Tibial nerve (tissue), 4 donors: ENCODE results near the gene CYP26C1. TPM values are rescaled to one million over a fixed set of nuclear protein-coding genes. Genes with fewer than 3 reads are reported as not detected.

Experiments
- DNase-seq, 2 donors: peaks; one replicate each; pipeline ENCODE4 v3.0.0-alpha.2; 2019; ENCODE audit warnings: low spot score in 2 of 2
- H3K27ac ChIP-seq, 4 donors: fragments of 200-600 bp; sonication (generic) in 3 of 4; one replicate each; pipeline ENCODE4 v1.5.1; 2017 to 2019; ENCODE audit warnings: mild to moderate bottlenecking in 1 of 4
- H3K27me3 ChIP-seq, 2 donors: fragments of 200-600 bp; sonication (generic) in 1 of 2; one replicate each; pipeline versions ENCODE4 v1.5.1 to v1.6.0; 2017 to 2019
- H3K36me3 ChIP-seq, 3 donors: fragments of 200-600 bp; sonication (generic); one replicate each; pipeline ENCODE4 v1.5.1; 2018 to 2019
- H3K4me1 ChIP-seq, 4 donors: fragments of 200-600 bp; sonication (generic) in 3 of 4; one replicate each; pipeline ENCODE4 v1.5.1; 2017 to 2019
- H3K4me3 ChIP-seq, 4 donors: fragments of 200-600 bp; sonication (generic) in 3 of 4; one replicate each; pipeline ENCODE4 v1.5.1; 2017 to 2019; ENCODE audit warnings: mild to moderate bottlenecking in 1 of 4, moderate library complexity in 1 of 4
- H3K9me3 ChIP-seq, 4 donors: fragments of 200-600 bp; sonication (generic) in 3 of 4; one replicate each; pipeline ENCODE4 v1.5.1; 2017 to 2019
- CTCF ChIP-seq, 5 experiments: fragments of 200-600 bp in 3 of 5; fragments of 450-650 bp in 2 of 5; sonication (generic) in 3 of 5; IDR thresholded peaks; one replicate each; pipeline ENCODE4 v1.5.1; 2016 to 2019; ENCODE audit warnings: antibody characterized with exemption in 5 of 5, mild to moderate bottlenecking in 3 of 5, moderate library complexity in 2 of 5
- EP300 ChIP-seq, 2 donors: sonication (generic); formaldehyde crosslinking; IDR thresholded peaks; one replicate each; pipeline ENCODE4 v1.6.1; 2017; ENCODE audit warnings: antibody characterized with exemption in 2 of 2, mild to moderate bottlenecking in 1 of 2
- POLR2A ChIP-seq, 2 donors: fragments of 450-650 bp; IDR thresholded peaks; one replicate each; pipeline ENCODE4 v1.6.1; 2017; ENCODE audit warnings: antibody characterized with exemption in 2 of 2, mild to moderate bottlenecking in 2 of 2, moderate library complexity in 2 of 2
- WGBS, 2 donors: methylation state at CpG; one replicate each; pipeline ENCODE4 v1.1.5; 2018; 5-methylcytosine and 5-hydroxymethylcytosine counted together
- total RNA-seq, 4 donors: library from RNA; depleted of rRNA; stranded (reverse); fragments of >200 nt; gene quantifications; one replicate each; pipeline ENCODE4 v1.1.0, GENCODE V29; 2016

The CYP26C1 gene
- total RNA-seq, 4 donors from 2014 or later, result 0.20 to 2.2 TPM; not detected in 2

DNA sequence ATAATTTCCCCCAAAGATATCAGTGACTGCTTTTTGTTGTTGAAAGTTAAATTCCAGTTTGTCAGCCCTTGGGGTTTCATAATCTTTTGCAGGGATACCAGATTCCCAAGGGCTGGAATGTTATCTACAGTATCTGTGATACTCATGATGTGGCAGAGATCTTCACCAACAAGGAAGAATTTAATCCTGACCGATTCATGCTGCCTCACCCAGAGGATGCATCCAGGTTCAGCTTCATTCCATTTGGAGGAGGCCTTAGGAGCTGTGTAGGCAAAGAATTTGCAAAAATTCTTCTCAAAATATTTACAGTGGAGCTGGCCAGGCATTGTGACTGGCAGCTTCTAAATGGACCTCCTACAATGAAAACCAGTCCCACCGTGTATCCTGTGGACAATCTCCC lies 16.3 kb downstream of the CYP26C1 start:
- Histone ChIP-seq H3K27me3 (peaks cover 0 to 44% of the 10 kb centered on the region in 2 donors), H3K4me1 (peaks cover 0 to 35% (median 32%) of the 10 kb centered on the region in 4 donors), H3K36me3 (no peaks in the 10 kb centered on the region), H3K27ac (no peak overlapping the region), H3K9me3 (no peaks in the 10 kb centered on the region), H3K4me3 (no peak overlapping the region)
- WGBS, 2 donors, result 66 to 68% methylated on average over 2 of the region's 2 CpGs
- DNase-seq, result no peak
- TF ChIP-seq EP300 (IDR thresholded peaks at IDR 0.05), result no peak
- TF ChIP-seq CTCF (IDR thresholded peaks at IDR 0.05), result no peak
- TF ChIP-seq POLR2A (IDR thresholded peaks at IDR 0.05), result no peak

DNA sequence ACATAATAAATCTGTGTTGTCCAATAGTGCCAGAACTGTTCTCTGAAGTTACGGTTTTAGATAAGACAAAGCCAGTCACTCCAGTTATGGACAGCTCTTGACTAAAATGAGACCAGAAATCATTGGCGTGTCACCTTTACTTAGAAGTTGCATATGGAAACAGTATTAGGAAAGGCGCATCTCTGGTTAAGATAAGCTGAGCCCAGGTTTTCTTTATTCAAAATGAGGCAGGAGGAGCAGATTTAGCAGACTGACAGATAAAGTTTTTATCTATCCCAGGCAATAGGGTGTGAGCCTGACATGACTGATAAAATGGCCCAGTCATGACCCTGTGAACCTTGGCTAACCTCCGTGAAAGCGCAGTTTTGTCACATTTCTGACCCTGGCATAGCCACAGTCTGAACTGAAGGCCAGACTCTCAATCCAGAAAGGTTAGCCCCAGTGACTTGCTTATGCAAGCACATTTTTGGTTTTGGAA lies 17.3 kb downstream of the CYP26C1 start:
- TF ChIP-seq POLR2A (IDR thresholded peaks at IDR 0.05), result no peak
- TF ChIP-seq CTCF (IDR thresholded peaks at IDR 0.05), result no peak
- no peak for TF ChIP-seq EP300 (IDR thresholded peaks at IDR 0.05)

GRCh38 chr10:93079663-93080349 lies 19.2 kb downstream of the CYP26C1 start:
- Histone ChIP-seq H3K27me3 (peaks cover 0 to 14% of the 10 kb centered on the region in 2 donors), H3K4me3 (no peak overlapping the region), H3K9me3 (no peaks in the 10 kb centered on the region), H3K36me3 (no peaks in the 10 kb centered on the region), H3K4me1 (peaks cover 0 to 6% (median 4%) of the 10 kb centered on the region in 4 donors), H3K27ac (no peak overlapping the region)
- WGBS, 2 donors, result 42 to 50% methylated on average over 9 of the region's 9 CpGs
- DNase-seq, result no peak
- TF ChIP-seq POLR2A (IDR thresholded peaks at IDR 0.05) (no peak), CTCF (IDR thresholded peaks at IDR 0.05) (no peak), EP300 (IDR thresholded peaks at IDR 0.05) (no peak)

More for the DNA sequence above, 17.3 kb downstream of the CYP26C1 start:
- H3K4me3 ChIP-seq, result no peak overlapping the region
- no peak overlapping the region for H3K27ac ChIP-seq
- H3K4me1 ChIP-seq, result peaks cover 0 to 25% (median 22%) of the 10 kb centered on the region in 4 donors
- H3K27me3 ChIP-seq, result peaks cover 0 to 33% of the 10 kb centered on the region in 2 donors
- WGBS, 2 donors, result 79% methylated on average over 5 of the region's 5 CpGs
- DNase-seq, result no peak
- H3K36me3 ChIP-seq, result no peaks in the 10 kb centered on the region
- H3K9me3 ChIP-seq, result no peaks in the 10 kb centered on the region

GRCh38 chr10:93080350-93081046 lies 19.9 kb downstream of the CYP26C1 start:
- no peaks in the 10 kb centered on the region for H3K9me3 ChIP-seq
- H3K36me3 ChIP-seq, result no peaks in the 10 kb centered on the region
- H3K27ac ChIP-seq, result no peak overlapping the region
- peaks cover 0 to 7% of the 10 kb centered on the region in 2 donors for H3K27me3 ChIP-seq
- no peaks in the 10 kb centered on the region for H3K4me1 ChIP-seq
- whole genome bisulfite sequencing, 2 donors, result 52 to 62% methylated on average over 20 to 21 of the region's 22 CpGs
- DNase-seq, result peak in 1 of 2 donors; percentile 54
- no peak overlapping the region for H3K4me3 ChIP-seq
- TF ChIP-seq CTCF (IDR thresholded peaks at IDR 0.05) (peak; percentile 61 to 79 (median 75)), EP300 (IDR thresholded peaks at IDR 0.05) (no peak)

DNA sequence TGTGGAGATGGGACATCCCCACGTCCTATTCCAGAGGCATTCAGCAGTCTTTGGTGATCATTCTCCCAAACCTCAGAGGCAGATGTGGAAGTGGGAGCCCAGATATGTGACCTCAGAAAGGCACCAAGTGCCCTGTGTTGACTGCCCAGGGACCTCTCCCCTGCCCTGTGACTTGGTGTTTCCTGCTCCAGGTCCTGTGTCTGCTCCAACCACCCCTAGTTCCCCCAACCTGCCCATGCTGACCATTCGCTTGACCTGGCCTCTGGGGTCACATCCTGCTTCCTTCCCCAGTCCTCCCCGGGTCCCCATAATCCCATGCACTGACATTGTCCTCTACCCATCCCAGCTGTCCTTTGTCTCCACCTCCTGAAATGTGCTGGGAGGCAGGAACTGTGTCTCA lies 20.7 kb downstream of the CYP26C1 start:
- H3K36me3 ChIP-seq, result no peaks in the 10 kb centered on the region
- H3K27me3 ChIP-seq, result no peaks in the 10 kb centered on the region
- no peak overlapping the region for H3K4me3 ChIP-seq
- no peaks in the 10 kb centered on the region for H3K9me3 ChIP-seq
- no peak for TF ChIP-seq EP300 (IDR thresholded peaks at IDR 0.05)
- no peak for TF ChIP-seq CTCF (IDR thresholded peaks at IDR 0.05)
- no peak for TF ChIP-seq POLR2A (IDR thresholded peaks at IDR 0.05)
- H3K27ac ChIP-seq, result no peak overlapping the region
- no peaks in the 10 kb centered on the region for H3K4me1 ChIP-seq
- DNase-seq, result no peak
- whole genome bisulfite sequencing, 2 donors, result 66 to 71% methylated on average over 3 of the region's 3 CpGs
